Cardiac fibroblast (primary cell): Measurements from ENCODE around the gene ZBTB40.

Source experiments
- DNase-seq, 2 donors: peaks; one replicate each; pipeline versions ENCODE4 v3.0.0 to v3.0.0-alpha.2; 2010; ENCODE audit warnings: low read depth in 2 of 2
- H3K4me3 ChIP-seq, 2 donors: replicated peaks in 1 of 2; 1 replicate in 1 of 2; 2 replicates in 1 of 2; pipeline ENCODE4 v1.5.1; 2011; ENCODE audit warnings: low read depth in 2 of 2, low read length in 2 of 2, mild to moderate bottlenecking in 2 of 2, moderate library complexity in 1 of 2
- TF ChIP-seq, protein P1 (sequence below): IDR thresholded peaks from one replicate; pipeline ENCODE4 v1.5.1; 2011; ENCODE audit warnings: low read depth, mild to moderate bottlenecking, low read length, inconsistent platforms

ZBTB40 gene

DNA sequence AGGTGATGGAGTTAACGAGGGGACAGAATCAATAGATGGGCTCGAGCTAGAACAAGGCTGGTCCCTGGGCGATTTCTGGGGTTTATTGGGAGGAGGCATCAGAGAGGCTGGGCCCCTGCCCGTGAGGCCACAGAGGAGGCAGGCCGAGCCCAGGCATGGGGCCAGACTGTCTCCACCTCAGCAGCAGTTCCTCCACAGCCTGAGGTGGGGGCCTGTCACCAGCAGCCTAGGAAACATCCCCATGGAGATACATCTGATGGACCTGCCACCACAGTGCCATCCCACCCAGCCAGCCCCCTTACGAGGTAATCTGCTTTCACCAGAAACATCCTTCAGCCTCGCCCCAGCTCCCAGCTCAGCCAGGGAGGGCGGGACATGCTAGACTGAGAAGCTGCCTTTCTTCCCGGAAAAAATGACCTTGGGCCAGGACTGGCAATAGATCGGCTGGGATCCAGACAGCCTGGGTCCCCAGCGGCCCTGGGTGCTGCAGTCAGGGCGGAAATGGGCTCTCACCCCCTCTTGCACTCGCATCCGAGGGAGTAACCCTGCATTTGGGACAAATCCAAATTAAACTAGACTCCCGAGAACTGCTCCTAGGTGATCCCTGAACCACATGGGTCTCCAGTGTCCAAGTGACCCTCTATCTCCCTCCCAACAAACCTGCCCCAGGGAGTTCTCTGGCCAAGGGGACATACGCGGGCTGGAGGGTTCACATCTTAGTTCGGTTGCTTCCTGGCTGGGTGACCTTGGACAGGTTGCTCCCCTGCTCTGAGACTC lies 101.6 kb downstream of the ZBTB40 start:
- H3K4me3 ChIP-seq, result no peak overlapping the region
- no peak for DNase-seq
- TF ChIP-seq, protein P1, sequence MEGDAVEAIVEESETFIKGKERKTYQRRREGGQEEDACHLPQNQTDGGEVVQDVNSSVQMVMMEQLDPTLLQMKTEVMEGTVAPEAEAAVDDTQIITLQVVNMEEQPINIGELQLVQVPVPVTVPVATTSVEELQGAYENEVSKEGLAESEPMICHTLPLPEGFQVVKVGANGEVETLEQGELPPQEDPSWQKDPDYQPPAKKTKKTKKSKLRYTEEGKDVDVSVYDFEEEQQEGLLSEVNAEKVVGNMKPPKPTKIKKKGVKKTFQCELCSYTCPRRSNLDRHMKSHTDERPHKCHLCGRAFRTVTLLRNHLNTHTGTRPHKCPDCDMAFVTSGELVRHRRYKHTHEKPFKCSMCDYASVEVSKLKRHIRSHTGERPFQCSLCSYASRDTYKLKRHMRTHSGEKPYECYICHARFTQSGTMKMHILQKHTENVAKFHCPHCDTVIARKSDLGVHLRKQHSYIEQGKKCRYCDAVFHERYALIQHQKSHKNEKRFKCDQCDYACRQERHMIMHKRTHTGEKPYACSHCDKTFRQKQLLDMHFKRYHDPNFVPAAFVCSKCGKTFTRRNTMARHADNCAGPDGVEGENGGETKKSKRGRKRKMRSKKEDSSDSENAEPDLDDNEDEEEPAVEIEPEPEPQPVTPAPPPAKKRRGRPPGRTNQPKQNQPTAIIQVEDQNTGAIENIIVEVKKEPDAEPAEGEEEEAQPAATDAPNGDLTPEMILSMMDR, result no peak

GRCh38 chr1:22553991-22554522 lies 102.4 kb downstream of the ZBTB40 start:
- H3K4me3 ChIP-seq, result no peak overlapping the region
- TF ChIP-seq, protein P1, result no peak
- no peak for DNase-seq

DNA sequence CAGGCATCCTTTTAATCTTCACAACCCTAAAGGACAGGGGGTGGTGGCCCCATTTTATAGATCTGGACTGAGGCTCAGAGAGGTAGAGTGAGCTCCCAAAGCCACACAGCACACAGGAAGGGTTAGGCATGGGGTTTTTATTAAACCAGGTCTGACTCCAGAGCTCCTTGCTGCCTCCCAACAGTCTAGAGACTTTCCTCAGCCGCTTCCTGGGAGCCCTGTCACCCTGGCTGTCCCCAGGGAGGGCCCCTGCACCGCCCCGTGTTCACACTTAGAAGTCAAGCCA lies 103.7 kb downstream of the ZBTB40 start:
- TF ChIP-seq, protein P1, result no peak
- DNase-seq, result no peak
- H3K4me3 ChIP-seq, result no peak overlapping the region

DNA sequence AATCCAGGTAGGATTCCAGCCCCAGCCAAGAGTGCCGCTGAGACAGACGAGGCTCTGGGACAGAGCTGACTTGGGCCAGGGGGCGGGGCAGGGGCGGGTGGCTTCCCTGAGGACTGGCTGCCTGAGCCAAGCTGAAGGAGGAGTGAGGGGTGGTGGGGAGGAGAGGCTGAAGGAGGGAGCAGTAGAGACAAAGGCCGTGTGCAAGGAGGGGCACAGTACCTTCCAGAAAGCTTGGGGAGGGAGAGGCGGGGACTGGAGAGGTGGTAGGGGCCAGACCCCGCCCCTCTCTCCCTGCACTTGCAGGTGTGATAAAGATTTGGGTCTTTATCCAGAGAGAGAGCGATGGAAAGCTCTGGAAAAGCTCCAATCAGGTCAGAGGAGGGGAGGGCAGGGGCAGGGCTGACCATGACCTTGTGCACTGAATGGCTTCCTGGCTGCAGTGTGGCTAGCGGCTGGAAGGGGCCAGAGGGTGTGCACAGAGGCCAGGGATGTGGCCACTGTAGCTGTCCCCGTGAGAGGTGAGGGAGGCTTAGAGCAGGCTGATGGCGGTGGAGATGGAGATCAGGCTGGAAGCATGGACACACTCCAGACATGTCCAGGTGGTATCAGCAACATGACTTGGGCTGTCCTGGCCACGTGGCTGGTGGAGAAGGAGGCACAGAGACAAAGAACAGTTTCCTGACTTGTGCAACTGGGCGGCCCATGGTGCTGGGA lies 104.9 kb downstream of the ZBTB40 start:
- TF ChIP-seq, protein P1, result no peak
- DNase-seq, result no peak
- no peak overlapping the region for H3K4me3 ChIP-seq

DNA sequence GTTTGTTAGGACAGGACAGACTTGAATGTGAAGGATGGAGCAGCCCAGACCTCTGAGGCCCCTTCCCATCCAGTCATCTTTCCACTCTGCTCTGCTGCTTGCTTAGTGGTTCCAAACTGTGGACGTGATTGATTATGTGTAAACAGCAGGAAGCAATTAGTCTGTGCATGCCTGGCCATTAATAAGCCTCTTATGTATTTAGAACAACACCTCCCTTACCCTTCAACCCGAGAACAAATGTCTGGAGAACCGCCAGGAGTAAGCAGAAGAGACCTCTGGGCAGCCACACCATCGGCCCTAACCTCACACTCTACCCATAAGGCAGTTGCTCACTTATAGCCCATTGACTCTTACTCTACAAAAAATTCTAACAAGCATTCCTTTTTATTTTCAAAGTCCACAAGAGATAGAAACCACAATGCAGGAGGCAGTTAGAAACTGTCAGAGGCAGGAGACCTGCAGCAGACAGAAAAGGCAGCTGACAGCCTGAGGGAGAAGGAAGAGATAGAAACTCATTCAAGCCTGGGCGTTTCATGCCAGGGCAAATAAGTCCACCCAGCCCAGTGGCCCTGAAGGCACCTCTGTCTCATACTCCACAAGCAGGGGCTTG lies 105.8 kb downstream of the ZBTB40 start:
- no peak overlapping the region for H3K4me3 ChIP-seq
- TF ChIP-seq, protein P1, result no peak
- DNase-seq, result peak in 1 of 2 donors; percentile 8

- no peak for DNase-seq
- TF ChIP-seq, protein P1, result no peak
- no peak within 1 kb of the TSS for H3K4me3 ChIP-seq
These were observed 111.2 kb downstream of the ZBTB40 start, which contains the start of gene EPHA8 for GRCh38 chr1:22562584-22563583. TSS of gene EPHA8 (plus strand) at chr1:22563489. CDS start at chr1:22563636, 147 bp downstream.
